Measurements from ENCODE around the gene TMEM229A. TPM values are rescaled to one million over a fixed set of nuclear protein-coding genes. Genes with fewer than 3 reads are reported as not detected.
A peak's percentile ranks its signal among the peaks of the same experiment; 100 is the strongest.

TMEM229A gene
- total RNA-seq, 1 experiment from 2014 or later: 0.74 TPM

DNA sequence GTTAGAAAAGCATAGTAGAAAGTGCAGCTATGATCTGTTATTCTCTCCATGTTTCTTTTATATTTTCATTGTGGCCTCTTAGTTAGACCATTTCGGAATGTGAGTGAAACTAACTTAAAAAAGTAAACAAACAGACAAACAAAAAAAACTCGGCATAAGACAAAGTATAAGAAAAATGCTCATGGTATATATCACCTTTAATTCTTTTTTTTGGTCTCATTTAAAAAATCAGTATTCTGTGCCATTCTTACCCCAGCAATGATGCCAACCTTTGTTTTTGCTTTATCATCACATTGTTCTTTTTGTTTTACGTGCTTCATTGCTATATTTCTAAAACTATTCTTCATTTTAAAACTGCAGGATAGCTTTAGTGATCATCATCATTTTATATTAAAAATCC lies 2.8 kb upstream of the TMEM229A start (continued):
- TF ChIP-seq AFF4 (CRISPR knock-in tag; IDR thresholded peaks at IDR 0.05; ENCODE audit: borderline replicate concordance): no peak
- TF ChIP-seq, protein P1, sequence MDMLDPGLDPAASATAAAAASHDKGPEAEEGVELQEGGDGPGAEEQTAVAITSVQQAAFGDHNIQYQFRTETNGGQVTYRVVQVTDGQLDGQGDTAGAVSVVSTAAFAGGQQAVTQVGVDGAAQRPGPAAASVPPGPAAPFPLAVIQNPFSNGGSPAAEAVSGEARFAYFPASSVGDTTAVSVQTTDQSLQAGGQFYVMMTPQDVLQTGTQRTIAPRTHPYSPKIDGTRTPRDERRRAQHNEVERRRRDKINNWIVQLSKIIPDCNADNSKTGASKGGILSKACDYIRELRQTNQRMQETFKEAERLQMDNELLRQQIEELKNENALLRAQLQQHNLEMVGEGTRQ (CRISPR knock-in tag; IDR thresholded peaks at IDR 0.05): no peak

GRCh38 chr7:124034754-124035100 lies 1.9 kb upstream of the TMEM229A start:
- DNase-seq (ENCODE audit: low spot score) (no peak), ATAC-seq (no peak)
- ChIA-PET POLR2A (no interaction called here), CTCF (interaction anchor here (0.6 kb wide), 1 partner anchor 248 kb away, joined by 3 read pairs; no protein-coding TSS in a partner anchor)
- Mint-ChIP-seq H3K27ac (no peak overlapping the region), H3K36me3 (no peaks in the 10 kb centered on the region), H3K9me3 (no peaks in the 10 kb centered on the region), H3K4me1 (peaks cover 27% of the 10 kb centered on the region), H3K27me3 (ENCODE audit: low read depth) (peaks cover 41% of the 10 kb centered on the region), H3K4me3 (peak overlapping the region; percentile 45; the same call in 1 of the 2 replicates)
- TF ChIP-seq ZNF396 (CRISPR knock-in tag; IDR thresholded peaks at IDR 0.05; ENCODE audit: borderline replicate concordance): no peak
- no peak for TF ChIP-seq ATF3 (CRISPR knock-in tag; conservative IDR thresholded peaks at IDR 0.05)
- no peak for TF ChIP-seq SMAD3 (CRISPR knock-in tag; IDR thresholded peaks at IDR 0.05; ENCODE audit: borderline replicate concordance)
- no peak for TF ChIP-seq ZNF121 (CRISPR knock-in tag; IDR thresholded peaks at IDR 0.05)

GRCh38 chr7:124033807-124034753 lies 1.2 kb upstream of the TMEM229A start:
- no peaks in the 10 kb centered on the region for H3K36me3 Mint-ChIP-seq
- POLR2A ChIA-PET: no interaction called here
- no peaks in the 10 kb centered on the region for H3K9me3 Mint-ChIP-seq
- CTCF ChIA-PET: interaction anchor here (0.6 to 1.5 kb wide), 4 partner anchors 11 to 249 kb away, joined by 3 to 4 read pairs (median 3); no protein-coding TSS in a partner anchor
- ATAC-seq: no peak
- no peak for DNase-seq (ENCODE audit: low spot score)
- peaks cover 44% of the 10 kb centered on the region for H3K27me3 Mint-ChIP-seq (ENCODE audit: low read depth)
- H3K27ac Mint-ChIP-seq: no peak overlapping the region
- H3K4me1 Mint-ChIP-seq: peaks cover 32% of the 10 kb centered on the region
- H3K4me3 Mint-ChIP-seq: peak overlapping the region; percentile 73
- TF ChIP-seq FOXK1 (CRISPR knock-in tag; IDR thresholded peaks at IDR 0.05): no peak
- TF ChIP-seq SOX15 (CRISPR knock-in tag; IDR thresholded peaks at IDR 0.05): no peak
- no peak for TF ChIP-seq ZNF232 (CRISPR knock-in tag; IDR thresholded peaks at IDR 0.05)
- no peak for TF ChIP-seq ZNF219 (CRISPR knock-in tag; IDR thresholded peaks at IDR 0.05; ENCODE audit: borderline replicate concordance)
- TF ChIP-seq IRF2 (CRISPR knock-in tag; IDR thresholded peaks at IDR 0.05; ENCODE audit: borderline replicate concordance, low read depth): no peak
- TF ChIP-seq, protein P2, sequence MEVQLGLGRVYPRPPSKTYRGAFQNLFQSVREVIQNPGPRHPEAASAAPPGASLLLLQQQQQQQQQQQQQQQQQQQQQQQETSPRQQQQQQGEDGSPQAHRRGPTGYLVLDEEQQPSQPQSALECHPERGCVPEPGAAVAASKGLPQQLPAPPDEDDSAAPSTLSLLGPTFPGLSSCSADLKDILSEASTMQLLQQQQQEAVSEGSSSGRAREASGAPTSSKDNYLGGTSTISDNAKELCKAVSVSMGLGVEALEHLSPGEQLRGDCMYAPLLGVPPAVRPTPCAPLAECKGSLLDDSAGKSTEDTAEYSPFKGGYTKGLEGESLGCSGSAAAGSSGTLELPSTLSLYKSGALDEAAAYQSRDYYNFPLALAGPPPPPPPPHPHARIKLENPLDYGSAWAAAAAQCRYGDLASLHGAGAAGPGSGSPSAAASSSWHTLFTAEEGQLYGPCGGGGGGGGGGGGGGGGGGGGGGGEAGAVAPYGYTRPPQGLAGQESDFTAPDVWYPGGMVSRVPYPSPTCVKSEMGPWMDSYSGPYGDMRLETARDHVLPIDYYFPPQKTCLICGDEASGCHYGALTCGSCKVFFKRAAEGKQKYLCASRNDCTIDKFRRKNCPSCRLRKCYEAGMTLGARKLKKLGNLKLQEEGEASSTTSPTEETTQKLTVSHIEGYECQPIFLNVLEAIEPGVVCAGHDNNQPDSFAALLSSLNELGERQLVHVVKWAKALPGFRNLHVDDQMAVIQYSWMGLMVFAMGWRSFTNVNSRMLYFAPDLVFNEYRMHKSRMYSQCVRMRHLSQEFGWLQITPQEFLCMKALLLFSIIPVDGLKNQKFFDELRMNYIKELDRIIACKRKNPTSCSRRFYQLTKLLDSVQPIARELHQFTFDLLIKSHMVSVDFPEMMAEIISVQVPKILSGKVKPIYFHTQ (CRISPR knock-in tag; IDR thresholded peaks at IDR 0.05): no peak
- TF ChIP-seq, protein P3, sequence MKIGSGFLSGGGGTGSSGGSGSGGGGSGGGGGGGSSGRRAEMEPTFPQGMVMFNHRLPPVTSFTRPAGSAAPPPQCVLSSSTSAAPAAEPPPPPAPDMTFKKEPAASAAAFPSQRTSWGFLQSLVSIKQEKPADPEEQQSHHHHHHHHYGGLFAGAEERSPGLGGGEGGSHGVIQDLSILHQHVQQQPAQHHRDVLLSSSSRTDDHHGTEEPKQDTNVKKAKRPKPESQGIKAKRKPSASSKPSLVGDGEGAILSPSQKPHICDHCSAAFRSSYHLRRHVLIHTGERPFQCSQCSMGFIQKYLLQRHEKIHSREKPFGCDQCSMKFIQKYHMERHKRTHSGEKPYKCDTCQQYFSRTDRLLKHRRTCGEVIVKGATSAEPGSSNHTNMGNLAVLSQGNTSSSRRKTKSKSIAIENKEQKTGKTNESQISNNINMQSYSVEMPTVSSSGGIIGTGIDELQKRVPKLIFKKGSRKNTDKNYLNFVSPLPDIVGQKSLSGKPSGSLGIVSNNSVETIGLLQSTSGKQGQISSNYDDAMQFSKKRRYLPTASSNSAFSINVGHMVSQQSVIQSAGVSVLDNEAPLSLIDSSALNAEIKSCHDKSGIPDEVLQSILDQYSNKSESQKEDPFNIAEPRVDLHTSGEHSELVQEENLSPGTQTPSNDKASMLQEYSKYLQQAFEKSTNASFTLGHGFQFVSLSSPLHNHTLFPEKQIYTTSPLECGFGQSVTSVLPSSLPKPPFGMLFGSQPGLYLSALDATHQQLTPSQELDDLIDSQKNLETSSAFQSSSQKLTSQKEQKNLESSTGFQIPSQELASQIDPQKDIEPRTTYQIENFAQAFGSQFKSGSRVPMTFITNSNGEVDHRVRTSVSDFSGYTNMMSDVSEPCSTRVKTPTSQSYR (CRISPR knock-in tag; IDR thresholded peaks at IDR 0.05): no peak
- TF ChIP-seq ZNF532 (CRISPR knock-in tag; IDR thresholded peaks at IDR 0.05; ENCODE audit: borderline replicate concordance): no peak
- no peak for TF ChIP-seq ETV6 (CRISPR knock-in tag; IDR thresholded peaks at IDR 0.05)
- no peak for TF ChIP-seq SMAD3 (CRISPR knock-in tag; IDR thresholded peaks at IDR 0.05; ENCODE audit: borderline replicate concordance)
- TF ChIP-seq CREM (CRISPR knock-in tag; IDR thresholded peaks at IDR 0.05): no peak

Data from WTC11 (cell line).